GM18519 (cell line): ENCODE measurements around the gene TPRX2.
"Not testable (repeated sequence)": the region's sequence is repeated elsewhere in the genome, so short reads cannot be mapped to it uniquely, and the experiment has no call there.

Source experiments
- ATAC-seq: cut with Tn5 transposase; IDR thresholded peaks from one replicate; pipeline ENCODE4 v1.9.1; 2021; ENCODE audit warnings: mild to moderate bottlenecking, moderate library complexity; ENCODE audit not compliant: unreplicated experiment, low FRiP score

Gene TPRX2

GRCh38 chr19:47858646-47859285, at the start of gene TPRX2:
Gene TPRX2 (plus strand): TSS chr19:47859235. CDS start chr19:47859247, 12 bp downstream.
- ATAC-seq, result not testable (repeated sequence)

GRCh38 chr19:47813304-47813994, 45.6 kb upstream of the TPRX2 start:
- ATAC-seq, result no peak

GRCh38 chr19:47813995-47814328, 45.1 kb upstream of the TPRX2 start:
- ATAC-seq, result no peak

- not testable (repeated sequence) for ATAC-seq
Measured at GRCh38 chr19:47816270-47816669, 42.8 kb upstream of the TPRX2 start.

GRCh38 chr19:47818221-47818620, 40.8 kb upstream of the TPRX2 start:
- not testable (repeated sequence) for ATAC-seq

GRCh38 chr19:47819858-47820257, 39.2 kb upstream of the TPRX2 start:
- no peak for ATAC-seq

GRCh38 chr19:47820410-47820809, 38.6 kb upstream of the TPRX2 start:
- ATAC-seq, result no peak

GRCh38 chr19:47821460-47822020, 37.5 kb upstream of the TPRX2 start, which contains the start of gene CRX:
Gene CRX (plus strand): TSS chr19:47821937. CDS start chr19:47834444, 12,507 bp downstream.
- ATAC-seq, result no peak

GRCh38 chr19:47824396-47824795, 34.6 kb upstream of the TPRX2 start:
- ATAC-seq, result no peak

- ATAC-seq, result no peak
Measured at GRCh38 chr19:47826800-47827199, 32.2 kb upstream of the TPRX2 start.

GRCh38 chr19:47832723-47833122, 26.3 kb upstream of the TPRX2 start:
- ATAC-seq, result no peak

- no peak for ATAC-seq
Measured at GRCh38 chr19:47836038-47836437, 23.0 kb upstream of the TPRX2 start.

- no peak for ATAC-seq
Measured at GRCh38 chr19:47839411-47839810, 19.6 kb upstream of the TPRX2 start.

- no peak for ATAC-seq
Measured at GRCh38 chr19:47839913-47840312, 19.1 kb upstream of the TPRX2 start.

- no peak for ATAC-seq
Measured at GRCh38 chr19:47842941-47843340, 16.1 kb upstream of the TPRX2 start.

- no peak for ATAC-seq
Measured at GRCh38 chr19:47848425-47848822, 10.6 kb upstream of the TPRX2 start.

GRCh38 chr19:47848823-47849473, 10.1 kb upstream of the TPRX2 start:
- no peak for ATAC-seq

- no peak for ATAC-seq
Measured at GRCh38 chr19:47853003-47853402, 6.0 kb upstream of the TPRX2 start.

- no peak for ATAC-seq
Measured at GRCh38 chr19:47854459-47854858, 4.6 kb upstream of the TPRX2 start.

- not testable (repeated sequence) for ATAC-seq
Measured at GRCh38 chr19:47858231-47858630, 804 bp upstream of the TPRX2 start.

- ATAC-seq, result not testable (repeated sequence)
Measured at GRCh38 chr19:47859838-47860237, 803 bp downstream of the TPRX2 start.
